CD4-positive, alpha-beta T cell treated with Interleukin-4 for 1 hour (primary cell): ENCODE data around the gene DECR2.
"Not testable (repeated sequence)": the region's sequence is repeated elsewhere in the genome, so short reads cannot be mapped to it uniquely, and the experiment has no call there.

Experiments used
- DNase-seq, 2 donors: peaks; one replicate each; pipeline ENCODE4 v3.0.0-alpha.2; 2020 to 2022

The DECR2 gene

GRCh38 chr16:379961-380761, 21.5 kb upstream of the DECR2 start:
- peak in 1 of 2 donors; percentile 46 for DNase-seq

GRCh38 chr16:380762-381011, 21.0 kb upstream of the DECR2 start:
- no peak for DNase-seq

- DNase-seq, result no peak
Measured at GRCh38 chr16:381012-381788, 20.5 kb upstream of the DECR2 start.

- DNase-seq, result peak; percentile 47 to 74
Measured at GRCh38 chr16:381789-382717, 19.6 kb upstream of the DECR2 start, which contains the start of gene PGAP6. Gene PGAP6, minus strand, starts transcription at chr16:381978. Its CDS starts 157 bp downstream, at chr16:381821.

- peak; percentile 44 to 47 for DNase-seq
Measured at GRCh38 chr16:383326-384051, 18.2 kb upstream of the DECR2 start.

- no peak for DNase-seq
Measured at GRCh38 chr16:386641-387156, 15.0 kb upstream of the DECR2 start.

- not testable (repeated sequence) for DNase-seq
Measured at GRCh38 chr16:387761-388666, 13.7 kb upstream of the DECR2 start.

GRCh38 chr16:389352-389751, 12.3 kb upstream of the DECR2 start:
- no peak for DNase-seq

GRCh38 chr16:391885-392335, 9.8 kb upstream of the DECR2 start:
- peak; percentile 75 to 80 for DNase-seq

GRCh38 chr16:392450-393030, 9.1 kb upstream of the DECR2 start:
- peak in 1 of 2 donors; percentile 39 for DNase-seq

- no peak for DNase-seq
Measured at GRCh38 chr16:396199-396598, 5.5 kb upstream of the DECR2 start.

GRCh38 chr16:396605-397004, 5.1 kb upstream of the DECR2 start:
- no peak for DNase-seq

GRCh38 chr16:397135-397661, 4.5 kb upstream of the DECR2 start, which contains the start of gene NME4:
Gene NME4, plus strand, starts transcription at chr16:397199. Its CDS starts 24 bp downstream, at chr16:397223.
- DNase-seq, result no peak

GRCh38 chr16:397736-398332, 3.9 kb upstream of the DECR2 start:
- DNase-seq, result peak; percentile 25 to 43

- no peak for DNase-seq
Measured at GRCh38 chr16:398561-399339, 2.9 kb upstream of the DECR2 start.

- no peak for DNase-seq
Measured at GRCh38 chr16:399340-400019, 2.2 kb upstream of the DECR2 start.

GRCh38 chr16:400061-400591, 1.6 kb upstream of the DECR2 start:
- DNase-seq, result no peak

- DNase-seq, result no peak
Measured at GRCh38 chr16:404971-405486, 3.3 kb downstream of the DECR2 start.
